Measurements from ENCODE around the gene SDK1. TPM values are rescaled to one million over a fixed set of nuclear protein-coding genes. Genes with fewer than 3 reads are reported as not detected.

Gene SDK1
- total and polyA plus RNA-seq, 4 donors: 0.12 to 0.47 (median 0.36) TPM

- TF ChIP-seq MAX (IDR thresholded peaks at IDR 0.05) (no peak), FOXA2 (IDR thresholded peaks at IDR 0.05) (no peak), ZBTB33 (IDR thresholded peaks at IDR 0.05) (no peak), CTCF (IDR thresholded peaks at IDR 0.05; ENCODE audit: low read depth, low read length, missing input control) (no peak), GABPA (IDR thresholded peaks at IDR 0.05 in 1 of 2, conservative IDR thresholded peaks at IDR 0.05 in 1 of 2) (no peak), HNF4G (IDR thresholded peaks at IDR 0.05) (no peak), RXRA (IDR thresholded peaks at IDR 0.05) (no peak), ATF3 (IDR thresholded peaks at IDR 0.05) (no peak)
- WGBS: 62% methylated on average over 3 of the region's 3 CpGs
- Histone ChIP-seq H3K27me3 (ENCODE audit: control insufficient read depth in 4 of 4, insufficient read depth in 4 of 4, low read length in 3 of 4) (no peaks in the 10 kb centered on the region), H3K27ac (ENCODE audit: low read depth in 1 of 2, low read length in 2 of 2) (no peak overlapping the region), H3K4me3 (ENCODE audit: low read depth in 1 of 3, low read length in 3 of 3) (no peak overlapping the region), H3K4me1 (ENCODE audit: control insufficient read depth in 4 of 4, insufficient read depth in 4 of 4, low read length in 3 of 4) (no peaks in the 10 kb centered on the region), H3K36me3 (ENCODE audit: control insufficient read depth in 4 of 4, insufficient read depth in 3 of 4, low read depth in 1 of 4, low read length in 3 of 4) (no peaks in the 10 kb centered on the region), H3K9me3 (ENCODE audit: control insufficient read depth in 4 of 4, low read length in 3 of 4) (peaks cover 0 to 2% (median 0%) of the 10 kb centered on the region in 4 donors), H3K9ac (ENCODE audit: low read depth in 1 of 2, low read length in 2 of 2) (no peak overlapping the region)
- DNase-seq (ENCODE audit: low spot score): no peak
These were observed 258.2 kb downstream of the SDK1 start for GRCh38 chr7:3559278-3559677.

- Histone ChIP-seq H3K9me3 (ENCODE audit: control insufficient read depth in 4 of 4, low read length in 3 of 4) (peaks cover 0 to 2% (median 0%) of the 10 kb centered on the region in 4 donors), H3K4me1 (ENCODE audit: control insufficient read depth in 4 of 4, insufficient read depth in 4 of 4, low read length in 3 of 4) (no peaks in the 10 kb centered on the region), H3K27me3 (ENCODE audit: control insufficient read depth in 4 of 4, insufficient read depth in 4 of 4, low read length in 3 of 4) (no peaks in the 10 kb centered on the region), H3K4me3 (ENCODE audit: low read depth in 1 of 3, low read length in 3 of 3) (no peak overlapping the region), H3K36me3 (ENCODE audit: control insufficient read depth in 4 of 4, insufficient read depth in 3 of 4, low read depth in 1 of 4, low read length in 3 of 4) (no peaks in the 10 kb centered on the region), H3K27ac (ENCODE audit: low read depth in 1 of 2, low read length in 2 of 2) (no peak overlapping the region), H3K9ac (ENCODE audit: low read depth in 1 of 2, low read length in 2 of 2) (no peak overlapping the region)
- TF ChIP-seq TAF1 (conservative IDR thresholded peaks at IDR 0.05): no peak
- no peak for TF ChIP-seq ATF3 (IDR thresholded peaks at IDR 0.05)
- TF ChIP-seq MAX (IDR thresholded peaks at IDR 0.05): no peak
- TF ChIP-seq RXRA (IDR thresholded peaks at IDR 0.05): no peak
- TF ChIP-seq GABPA (IDR thresholded peaks at IDR 0.05 in 1 of 2, conservative IDR thresholded peaks at IDR 0.05 in 1 of 2): no peak
- no peak for TF ChIP-seq SP1 (IDR thresholded peaks at IDR 0.05)
- no peak for TF ChIP-seq YY1 (IDR thresholded peaks at IDR 0.05)
- no peak for TF ChIP-seq FOXA1 (IDR thresholded peaks at IDR 0.05)
- TF ChIP-seq HNF4G (IDR thresholded peaks at IDR 0.05): no peak
- TF ChIP-seq CTCF (IDR thresholded peaks at IDR 0.05; ENCODE audit: low read depth, low read length, missing input control): no peak
- TF ChIP-seq ZBTB33 (IDR thresholded peaks at IDR 0.05): no peak
- no peak for TF ChIP-seq NR2F2 (IDR thresholded peaks at IDR 0.05)
- TF ChIP-seq EGR1 (IDR thresholded peaks at IDR 0.05; ENCODE audit: low read depth in 2 of 2): no peak
- TF ChIP-seq HNF4A (conservative IDR thresholded peaks at IDR 0.05): no peak
- TF ChIP-seq FOXA2 (IDR thresholded peaks at IDR 0.05): no peak
- no peak for TF ChIP-seq JUND (IDR thresholded peaks at IDR 0.05)
- TF ChIP-seq RAD21 (IDR thresholded peaks at IDR 0.05): no peak
- no peak for TF ChIP-seq REST (IDR thresholded peaks at IDR 0.05)
- DNase-seq (ENCODE audit: low spot score): no peak
- WGBS: 93% methylated on average over 6 of the region's 6 CpGs
These were observed 259.4 kb downstream of the SDK1 start for GRCh38 chr7:3560495-3560894.

Measured in liver (tissue), 9 donors.